GM12865 (cell line): Measurements from ENCODE around the gene MED9.

Source experiments
- DNase-seq: peaks from one replicate; pipeline ENCODE4 v3.0.0; 2010; ENCODE audit warnings: low read depth
- H3K4me3 ChIP-seq: 2 replicates; pipeline ENCODE4 v1.5.1; 2011; ENCODE audit warnings: mild to moderate bottlenecking, low read depth, low read length, control low read depth
- TF ChIP-seq, protein P1 (sequence below): IDR thresholded peaks from 2 replicates; pipeline ENCODE4 v1.5.1; 2011; ENCODE audit warnings: low read length, control low read depth, low read depth, inconsistent platforms; ENCODE audit not compliant: insufficient read depth; ENCODE audit errors: missing control alignments

MED9 gene

DNA sequence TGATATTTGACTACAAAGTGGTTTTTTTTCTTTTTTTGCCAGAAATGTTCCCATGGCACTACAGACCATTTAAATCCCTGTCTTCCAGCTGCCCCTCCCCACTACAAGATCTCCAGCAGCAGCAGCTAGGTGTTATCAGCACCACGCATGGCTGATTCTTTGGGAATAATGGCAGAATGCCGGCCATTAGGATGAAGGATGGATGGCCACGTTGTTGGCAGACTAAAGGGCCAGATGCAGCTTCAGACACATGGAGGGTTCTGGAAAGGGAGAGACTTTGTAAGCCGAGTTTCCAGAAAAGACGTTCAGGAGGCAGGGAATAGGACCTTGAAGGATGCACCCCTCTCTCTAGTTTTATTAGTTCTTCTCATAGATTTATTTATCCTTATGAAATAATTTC is 10.3 kb upstream of the MED9 start:
- TF ChIP-seq, protein P1, sequence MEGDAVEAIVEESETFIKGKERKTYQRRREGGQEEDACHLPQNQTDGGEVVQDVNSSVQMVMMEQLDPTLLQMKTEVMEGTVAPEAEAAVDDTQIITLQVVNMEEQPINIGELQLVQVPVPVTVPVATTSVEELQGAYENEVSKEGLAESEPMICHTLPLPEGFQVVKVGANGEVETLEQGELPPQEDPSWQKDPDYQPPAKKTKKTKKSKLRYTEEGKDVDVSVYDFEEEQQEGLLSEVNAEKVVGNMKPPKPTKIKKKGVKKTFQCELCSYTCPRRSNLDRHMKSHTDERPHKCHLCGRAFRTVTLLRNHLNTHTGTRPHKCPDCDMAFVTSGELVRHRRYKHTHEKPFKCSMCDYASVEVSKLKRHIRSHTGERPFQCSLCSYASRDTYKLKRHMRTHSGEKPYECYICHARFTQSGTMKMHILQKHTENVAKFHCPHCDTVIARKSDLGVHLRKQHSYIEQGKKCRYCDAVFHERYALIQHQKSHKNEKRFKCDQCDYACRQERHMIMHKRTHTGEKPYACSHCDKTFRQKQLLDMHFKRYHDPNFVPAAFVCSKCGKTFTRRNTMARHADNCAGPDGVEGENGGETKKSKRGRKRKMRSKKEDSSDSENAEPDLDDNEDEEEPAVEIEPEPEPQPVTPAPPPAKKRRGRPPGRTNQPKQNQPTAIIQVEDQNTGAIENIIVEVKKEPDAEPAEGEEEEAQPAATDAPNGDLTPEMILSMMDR: no peak
- H3K4me3 ChIP-seq: no peak overlapping the region
- no peak for DNase-seq

DNA sequence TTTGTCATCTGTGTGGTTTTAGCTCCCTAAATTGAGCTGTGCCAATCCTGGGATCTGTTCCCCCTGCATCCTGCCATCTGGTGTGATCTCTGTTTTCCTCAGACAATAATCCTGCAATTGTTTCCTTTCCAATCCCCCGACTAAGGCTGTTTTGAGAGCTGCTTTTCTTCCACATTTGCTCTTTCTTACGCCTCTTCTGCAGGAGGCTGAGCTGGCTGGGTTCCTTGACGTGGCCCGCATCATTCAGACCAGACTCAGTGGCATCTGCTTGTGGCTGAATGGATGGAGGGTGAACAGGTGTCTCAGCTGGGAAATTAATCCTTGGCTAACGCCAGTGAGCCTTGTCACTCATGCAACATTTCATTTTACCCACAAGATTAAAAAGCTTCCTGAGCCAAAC is 9.8 kb upstream of the MED9 start:
- no peak overlapping the region for H3K4me3 ChIP-seq
- TF ChIP-seq, protein P1: no peak
- no peak for DNase-seq

DNA sequence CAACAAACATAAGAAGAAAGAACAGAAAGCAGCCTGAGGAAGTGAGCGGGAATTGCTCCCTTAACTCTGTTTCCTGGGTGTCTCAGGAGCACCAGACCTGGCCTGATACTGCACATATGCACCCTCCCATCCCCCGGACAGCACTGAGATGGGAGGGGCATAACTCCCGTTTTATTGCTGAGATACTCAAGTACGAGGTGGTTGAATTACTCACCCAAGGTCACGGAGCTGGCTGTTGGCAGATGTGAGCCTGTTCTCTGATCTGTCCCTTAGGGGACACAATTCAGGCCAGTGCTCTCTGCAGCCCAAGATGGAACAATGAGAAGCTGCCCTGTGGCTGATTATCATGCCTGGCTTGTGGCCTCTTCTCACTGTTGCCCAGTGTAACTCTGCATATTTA is 9.1 kb upstream of the MED9 start:
- no peak overlapping the region for H3K4me3 ChIP-seq
- DNase-seq: no peak
- TF ChIP-seq, protein P1: no peak

DNA sequence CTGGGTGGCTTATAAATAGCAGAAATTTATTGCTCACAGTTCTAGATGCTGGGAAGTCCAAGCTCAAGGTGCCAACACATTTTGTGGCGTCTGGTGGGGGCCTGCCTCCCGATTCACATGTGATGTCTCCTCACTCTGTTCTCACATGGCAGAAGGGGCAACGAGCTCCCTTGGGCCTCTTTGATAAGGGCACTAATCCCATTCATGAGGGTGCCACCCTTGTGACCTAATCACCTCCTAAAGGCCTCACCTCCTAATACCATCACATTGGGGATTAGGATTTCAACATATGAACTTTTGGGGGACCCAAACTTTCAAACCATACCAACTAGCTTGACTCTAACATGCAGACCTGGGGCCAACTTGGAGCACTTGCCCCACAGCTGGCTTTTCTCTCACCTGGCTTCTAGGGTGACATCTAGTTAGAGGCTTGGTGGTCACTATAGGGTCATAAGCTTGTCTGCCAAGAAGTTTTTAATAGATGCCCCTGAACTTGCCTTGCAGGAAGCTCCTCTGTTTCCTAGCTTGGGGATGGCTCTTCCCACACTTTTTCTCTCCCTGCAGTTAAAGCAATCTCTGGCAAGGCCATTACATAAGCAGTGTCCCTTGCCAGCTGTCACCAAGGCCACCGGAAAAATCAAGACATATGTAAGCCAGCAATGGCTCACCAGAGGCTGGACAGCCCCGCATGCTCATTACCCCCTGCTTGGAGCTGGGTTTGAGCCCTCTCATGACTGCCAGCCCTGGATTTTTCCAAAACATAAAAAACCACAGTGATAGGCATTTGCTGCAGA is 8.4 kb upstream of the MED9 start:
- TF ChIP-seq, protein P1: no peak
- DNase-seq: no peak
- no peak overlapping the region for H3K4me3 ChIP-seq

DNA sequence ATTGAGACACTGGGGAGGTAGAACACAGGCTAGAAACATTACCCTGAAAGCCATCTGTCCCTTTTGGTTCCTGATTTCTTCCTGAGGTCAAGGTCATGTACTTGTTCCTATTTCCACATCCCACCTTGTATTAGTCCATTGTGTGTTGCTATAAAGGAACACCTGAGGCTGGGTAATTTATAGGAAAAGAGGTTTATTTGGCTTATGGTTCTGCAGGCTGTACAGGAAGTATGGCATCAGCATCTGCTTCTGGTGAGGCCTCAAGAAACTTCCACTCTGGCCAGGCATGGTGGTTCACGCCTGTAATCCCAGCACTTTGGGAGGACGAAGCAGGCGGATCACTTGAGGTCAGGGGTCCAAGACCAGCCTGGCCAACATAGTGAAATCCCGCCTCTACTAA is 7.4 kb upstream of the MED9 start:
- TF ChIP-seq, protein P1: no peak
- DNase-seq: no peak

DNA sequence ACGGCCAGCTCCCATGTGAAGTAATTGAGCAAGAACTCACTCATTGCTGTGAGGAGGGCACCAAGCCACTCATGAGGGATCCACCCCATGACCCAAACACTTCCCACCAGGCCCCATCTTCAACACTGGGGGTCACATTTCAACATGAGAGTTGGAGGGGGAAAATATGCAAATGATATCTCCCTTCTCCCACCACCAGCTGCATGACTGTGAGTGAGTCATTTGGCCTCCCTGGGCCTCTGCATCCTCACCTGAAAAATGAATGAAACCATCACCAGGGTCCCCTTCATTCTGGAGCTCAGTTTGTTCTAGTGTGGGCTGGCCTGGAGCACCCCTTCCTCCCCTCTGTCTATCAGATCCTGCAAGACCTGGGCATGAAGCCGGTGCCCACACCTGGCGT is 6.8 kb upstream of the MED9 start:
- no peak overlapping the region for H3K4me3 ChIP-seq
- DNase-seq: no peak
- TF ChIP-seq, protein P1: no peak

More for the DNA sequence above, 7.4 kb upstream of the MED9 start:
- H3K4me3 ChIP-seq: no peak overlapping the region
